ENCODE results near the gene MRPL52. TPM values are rescaled to one million over a fixed set of nuclear protein-coding genes. Genes with fewer than 3 reads are reported as not detected.

MRPL52 gene
- total RNA-seq, 1 donor from 2014 or later: 110 TPM

Other genes with a start within 250 kb of the MRPL52 start
- gene DAD1, start 240.7 kb upstream of the MRPL52 start, total RNA-seq: 143 TPM
- gene ABHD4, start 231.6 kb upstream of the MRPL52 start, total RNA-seq: 22.0 TPM
- gene OR6J1, start 185.5 kb upstream of the MRPL52 start, total RNA-seq: not detected
- gene OXA1L, start 63.2 kb upstream of the MRPL52 start, total RNA-seq: 170 TPM
- 5.8 TPM for gene SLC7A7, start 14.5 kb upstream of the MRPL52 start, total RNA-seq
- 26.0 TPM for gene MMP14, start 6.7 kb downstream of the MRPL52 start, total RNA-seq
- 59.2 TPM for gene LRP10, start 41.9 kb downstream of the MRPL52 start, total RNA-seq
- gene REM2, start 53.3 kb downstream of the MRPL52 start, total RNA-seq: not detected
- gene RBM23, start 89.3 kb downstream of the MRPL52 start, total RNA-seq: 40.3 TPM
- 48.7 TPM for gene PRMT5, start 99.5 kb downstream of the MRPL52 start, total RNA-seq
- 19.5 TPM for gene HAUS4, start 127.2 kb downstream of the MRPL52 start, total RNA-seq
- 13.1 TPM for gene AJUBA, start 152.7 kb downstream of the MRPL52 start, total RNA-seq
- gene C14orf93, start 180.3 kb downstream of the MRPL52 start, total RNA-seq: 5.6 TPM
- 134 TPM for gene PSMB5, start 205.0 kb downstream of the MRPL52 start, total RNA-seq
- not detected for gene PSMB11, start 212.3 kb downstream of the MRPL52 start, total RNA-seq
- gene CDH24, start 227.6 kb downstream of the MRPL52 start, total RNA-seq: 2.5 TPM

Measured in Right ventricle myocardium inferior (tissue), 1 donor.